H1 (cell line): ENCODE measurements around the gene METTL8. TPM values are rescaled to one million over a fixed set of nuclear protein-coding genes. Genes with fewer than 3 reads are reported as not detected.

Experiments
- CTCF ChIA-PET: fragments of 300-600 bp; sonication (Branson Sonifier 250); formaldehyde crosslinking; loops from one replicate; lab custom pipeline; 2021; ENCODE audit not compliant: partially characterized antibody; lab: Charles Lee
- POLR2A ChIA-PET: fragments of 300-600 bp; sonication (Branson Sonifier 250); formaldehyde crosslinking; loops from one replicate; lab custom pipeline; 2021; ENCODE audit warnings: inconsistent platforms; ENCODE audit not compliant: partially characterized antibody; lab: Charles Lee
- DNase-seq, 2 experiments: peaks; one replicate each; pipeline versions ENCODE4 v3.0.0 to v3.0.0-alpha.2; 2010 to 2022; ENCODE audit warnings: low spot score in 2 of 2, low read depth in 1 of 2, mixed read lengths in 1 of 2
- FAIRE-seq: peaks from 2 replicates; lab custom pipeline; 2011; peaks lifted over from hg19 to GRCh38; lab: Jason Lieb, UNC
- H2AFZ ChIP-seq: 2 replicates; pipeline ENCODE4 v1.8.1; 2012; ENCODE audit warnings: low read length, inconsistent platforms
- H2AK5ac ChIP-seq: 2 replicates; pipeline ENCODE4 v1.6.1; 2013; ENCODE audit warnings: low read depth, low read length
- H2BK120ac ChIP-seq: replicated peaks from 2 replicates; pipeline ENCODE3; 2013; ENCODE audit warnings: low read depth, low read length, inconsistent platforms
- H2BK12ac ChIP-seq: 2 replicates; pipeline ENCODE4 v1.6.1; 2013; ENCODE audit warnings: low read depth, low read length
- H2BK15ac ChIP-seq: 2 replicates; pipeline ENCODE4 v1.6.1; 2013; ENCODE audit warnings: low read length
- H2BK20ac ChIP-seq: 2 replicates; pipeline ENCODE4 v1.6.1; 2013; ENCODE audit warnings: low read length
- H2BK5ac ChIP-seq: 2 replicates; pipeline ENCODE4 v1.6.1; 2013; ENCODE audit warnings: low read depth, low read length
- H3K14ac ChIP-seq: 2 replicates; pipeline ENCODE4 v1.6.1; 2013; ENCODE audit warnings: inconsistent platforms; ENCODE audit not compliant: insufficient read length
- H3K18ac ChIP-seq: 2 replicates; pipeline ENCODE4 v1.6.1; 2013; ENCODE audit warnings: low read length; ENCODE audit errors: extremely low read depth
- H3K23ac ChIP-seq: 2 replicates; pipeline ENCODE4 v1.6.1; 2013; ENCODE audit warnings: inconsistent platforms; ENCODE audit not compliant: insufficient read length
- H3K23me2 ChIP-seq: 2 replicates; pipeline ENCODE4 v1.6.1; 2013; ENCODE audit warnings: low read depth, low read length
- H3K27ac ChIP-seq: 2 replicates; pipeline ENCODE4 v1.6.1; 2011; ENCODE audit warnings: low read depth, low read length, inconsistent platforms
- H3K27me3 ChIP-seq, 4 experiments: replicated peaks in 1 of 4; 1 replicate in 1 of 4; 2 replicates in 3 of 4; pipeline versions ENCODE4 v1.6.1 to v1.8.1; 2011 to 2013; ENCODE audit warnings: low read length in 3 of 4, mild to moderate bottlenecking in 3 of 4, inconsistent platforms in 2 of 4, mixed read lengths in 2 of 4, moderate library complexity in 1 of 4; ENCODE audit not compliant: control insufficient read depth in 3 of 4, insufficient read depth in 3 of 4; ENCODE audit errors: extremely low read depth in 1 of 4
- H3K36me3 ChIP-seq, 4 experiments: 2 replicates each; pipeline versions ENCODE4 v1.6.1 to v1.8.1; 2011 to 2013; ENCODE audit warnings: mild to moderate bottlenecking in 4 of 4, low read length in 3 of 4, moderate library complexity in 2 of 4, control low read depth in 1 of 4, inconsistent platforms in 1 of 4; ENCODE audit not compliant: insufficient read depth in 4 of 4, control insufficient read depth in 2 of 4
- H3K4ac ChIP-seq: replicated peaks from 2 replicates; pipeline ENCODE3; 2013; ENCODE audit warnings: low read length, low read depth, mixed read lengths, inconsistent platforms; ENCODE audit not compliant: insufficient read length
- H3K4me1 ChIP-seq, 4 experiments: replicated peaks in 1 of 4; 1 replicate in 1 of 4; 2 replicates in 3 of 4; pipeline versions ENCODE4 v1.6.1 to v1.8.1; 2011 to 2013; ENCODE audit warnings: low read length in 3 of 4, inconsistent platforms in 2 of 4, mixed read lengths in 1 of 4; ENCODE audit not compliant: insufficient read depth in 4 of 4, control insufficient read depth in 3 of 4
- H3K4me2 ChIP-seq, 2 experiments: 2 replicates each; pipeline versions ENCODE4 v1.6.1 to v1.8.1; 2011 to 2013; ENCODE audit warnings: low read depth in 2 of 2, low read length in 2 of 2, control low read depth in 1 of 2, inconsistent platforms in 1 of 2, mild to moderate bottlenecking in 1 of 2; ENCODE audit not compliant: insufficient read depth in 1 of 2
- H3K4me3 ChIP-seq, 4 experiments: fragments of 200-600, 300-600 bp in 1 of 4; sonication (generic), shearing (Covaris generic), sonication (Bioruptor Twin) in 1 of 4; 2 replicates each; pipeline versions ENCODE4 v1.5.1 to v1.8.1; 2011 to 2016; ENCODE audit warnings: low read length in 4 of 4, low read depth in 3 of 4, control low read depth in 2 of 4, inconsistent platforms in 2 of 4, mild to moderate bottlenecking in 2 of 4, mixed read lengths in 1 of 4, moderate library complexity in 1 of 4; ENCODE audit not compliant: insufficient read depth in 2 of 4; ENCODE audit errors: extremely low read depth in 1 of 4
- H3K56ac ChIP-seq: replicated peaks from 2 replicates; pipeline ENCODE3; 2013; ENCODE audit warnings: low read depth, mild to moderate bottlenecking, mixed read lengths, low read length, inconsistent platforms; ENCODE audit not compliant: insufficient read length
- H3K79me1 ChIP-seq: 2 replicates; pipeline ENCODE4 v1.6.1; 2013; ENCODE audit warnings: low read depth, low read length, control low read depth
- H3K79me2 ChIP-seq, 2 experiments: 2 replicates each; pipeline versions ENCODE4 v1.6.1 to v1.8.1; 2012 to 2013; ENCODE audit warnings: low read length in 2 of 2, mild to moderate bottlenecking in 2 of 2, inconsistent platforms in 1 of 2; ENCODE audit not compliant: insufficient read depth in 2 of 2, control insufficient read depth in 1 of 2
- H3K9ac ChIP-seq, 4 experiments: replicated peaks in 1 of 4; 1 replicate in 1 of 4; 2 replicates in 3 of 4; pipeline versions ENCODE4 v1.6.1 to v1.8.1; 2011 to 2013; ENCODE audit warnings: low read depth in 3 of 4, low read length in 3 of 4, control low read depth in 2 of 4, mild to moderate bottlenecking in 2 of 4, moderate library complexity in 2 of 4, inconsistent platforms in 1 of 4; ENCODE audit errors: extremely low read depth in 1 of 4
- H3K9me3 ChIP-seq, 2 experiments: 2 replicates each; pipeline versions ENCODE4 v1.6.1 to v1.8.1; 2012 to 2013; ENCODE audit warnings: mild to moderate bottlenecking in 2 of 2, moderate library complexity in 2 of 2, control low read depth in 1 of 2, inconsistent platforms in 1 of 2, low read depth in 1 of 2, low read length in 1 of 2, mixed read lengths in 1 of 2; ENCODE audit not compliant: insufficient read depth in 2 of 2
- H4K20me1 ChIP-seq, 2 experiments: replicated peaks in 1 of 2; 2 replicates each; pipeline versions ENCODE3 to v1.8.1; 2011 to 2013; ENCODE audit warnings: inconsistent platforms in 2 of 2, low read length in 2 of 2, mild to moderate bottlenecking in 1 of 2; ENCODE audit not compliant: insufficient read depth in 2 of 2, control insufficient read depth in 1 of 2
- H4K5ac ChIP-seq: 2 replicates; pipeline ENCODE4 v1.6.1; 2013; ENCODE audit warnings: low read length, low read depth, mixed read lengths, inconsistent platforms; ENCODE audit not compliant: insufficient read length
- H4K8ac ChIP-seq: 2 replicates; pipeline ENCODE4 v1.8.0; 2013; ENCODE audit warnings: mild to moderate bottlenecking, moderate library complexity, low read length, inconsistent platforms; ENCODE audit not compliant: insufficient read depth; ENCODE audit errors: extremely low read depth
- H4K91ac ChIP-seq: replicated peaks from 2 replicates; pipeline ENCODE3; 2013; ENCODE audit warnings: low read length, mixed read lengths, inconsistent platforms; ENCODE audit not compliant: insufficient read length
- CBX5 ChIP-seq: fragments of 300-800, 300-1000 bp; sonication (generic); IDR thresholded peaks from 2 replicates; pipeline ENCODE4 v1.7.1; 2016; ENCODE audit warnings: antibody characterized with exemption, low read length, low read depth
- CTBP2 ChIP-seq: IDR thresholded peaks from 2 replicates; pipeline ENCODE4 v1.7.0; 2011; ENCODE audit warnings: borderline replicate concordance, mild to moderate bottlenecking, moderate library complexity, mixed read lengths, low read length; ENCODE audit not compliant: insufficient read depth, insufficient read length
- EZH2 ChIP-seq: fragments of 200-600 bp; sonication (generic); IDR thresholded peaks from 2 replicates; pipeline ENCODE4 v1.7.1; 2012; ENCODE audit warnings: low read depth, mild to moderate bottlenecking, moderate library complexity, low read length, inconsistent platforms; ENCODE audit not compliant: severe bottlenecking
- HDAC2 ChIP-seq, 2 experiments: fragments of 300-600 bp in 1 of 2; sonication (generic) in 1 of 2; IDR thresholded peaks; 2 replicates each; pipeline ENCODE4 v1.6.1; 2011 to 2012; ENCODE audit warnings: low read depth in 2 of 2, low read length in 2 of 2, mild to moderate bottlenecking in 2 of 2, moderate library complexity in 2 of 2, borderline replicate concordance in 1 of 2, inconsistent platforms in 1 of 2
- HDAC6 ChIP-seq: IDR thresholded peaks from one replicate; pipeline ENCODE4 v1.7.1; 2012; ENCODE audit warnings: low read depth, mild to moderate bottlenecking, inconsistent platforms, low read length, moderate library complexity
- POLR2A ChIP-seq, 2 experiments: IDR thresholded peaks; 1 replicate in 1 of 2; 2 replicates in 1 of 2; pipeline ENCODE4 v1.6.1; 2011; ENCODE audit warnings: low read depth in 2 of 2, low read length in 2 of 2, mild to moderate bottlenecking in 2 of 2; ENCODE audit errors: control extremely low read depth in 1 of 2
- POLR2AphosphoS5 ChIP-seq: IDR thresholded peaks from 2 replicates; pipeline ENCODE4 v1.6.1; 2011; ENCODE audit warnings: low read depth, low read length
- WGBS, 2 experiments: shearing (Covaris generic) in 1 of 2; methylation state at CpG; one replicate each; pipeline versions ENCODE4 v1.1.6 to v1.1.7; 2013 to 2015; ENCODE audit warnings: low lambda C conversion rate in 2 of 2, mixed read lengths in 2 of 2, inconsistent platforms in 1 of 2, low coverage in 1 of 2, missing lambda C conversion rate in 1 of 2; ENCODE audit not compliant: insufficient replicate concordance in 2 of 2, insufficient coverage in 1 of 2, insufficient read length in 1 of 2; ENCODE audit errors: extremely low coverage in 1 of 2, missing lambda C conversion rate in 1 of 2; 5-methylcytosine and 5-hydroxymethylcytosine counted together
- polyA plus RNA-seq, 7 experiments: library from polyadenylated mRNA; depleted of rRNA in 3 of 7; stranded (reverse) in 5 of 7; unstranded in 2 of 7; fragments of >200 nt in 5 of 7; fragments of 200-250 nt in 2 of 7; gene quantifications; 1 replicate in 5 of 7; 2 replicates in 1 of 7; 4 replicates in 1 of 7; pipeline versions ENCODE4 v1.2.1 to v1.2.3, GENCODE V29; 2011 to 2013; ENCODE audit warnings: missing spikeins in 2 of 7, mixed read lengths in 2 of 7
- total RNA-seq: library from RNA; stranded (reverse); fragmentation: NEBNext Ultra II Directional; extraction: Animal tissue kit (Norgen Biotek cat#: 25700); gene quantifications from 2 replicates; pipeline ENCODE4 v1.2.1, GENCODE V29; 2021
- TF ChIP-seq, protein P1 (sequence below): IDR thresholded peaks from 2 replicates; pipeline ENCODE4 v1.6.1; 2012; ENCODE audit warnings: inconsistent platforms
- TF ChIP-seq, protein P2 (sequence below), 3 experiments: IDR thresholded peaks; 1 replicate in 2 of 3; 2 replicates in 1 of 3; pipeline versions ENCODE4 v1.5.1 to v1.6.1; 2011; ENCODE audit warnings: low read length in 3 of 3, mild to moderate bottlenecking in 3 of 3, inconsistent platforms in 2 of 3, low read depth in 1 of 3, moderate library complexity in 1 of 3; ENCODE audit not compliant: insufficient read depth in 1 of 3; ENCODE audit errors: control extremely low read depth in 1 of 3
- TF ChIP-seq, protein P3 (sequence below): IDR thresholded peaks from 2 replicates; pipeline ENCODE4 v1.6.1; 2011; ENCODE audit warnings: low read depth, mild to moderate bottlenecking, low read length; ENCODE audit not compliant: insufficient read depth

The METTL8 gene
- total and polyA plus RNA-seq, 2 of the 8 experiments (the other 6 are each of a cell fraction or from before 2014, with no cell fraction given): 17.6 to 79.7 TPM

DNA sequence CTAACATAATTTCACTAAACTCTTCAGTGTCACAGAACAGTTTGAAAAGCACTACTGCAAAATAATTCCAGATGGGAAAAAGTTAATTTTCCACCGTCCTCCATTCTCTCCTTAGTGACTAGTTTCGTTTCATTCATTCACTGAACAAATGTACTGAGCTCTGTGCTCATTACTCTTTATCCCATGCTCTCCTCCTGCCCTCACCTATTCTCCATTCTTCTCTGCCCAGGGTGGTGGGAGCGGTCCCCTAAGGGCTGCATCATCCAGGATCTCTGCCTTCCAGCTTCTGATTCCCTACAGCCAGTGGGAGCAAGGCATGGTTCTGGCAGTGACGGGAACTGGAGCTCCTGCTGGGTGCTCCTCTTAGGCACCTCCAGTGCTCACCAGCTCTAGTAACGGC is 139.2 kb downstream of the METTL8 start:
- Histone ChIP-seq H4K8ac (no peak overlapping the region), H3K79me1 (no peaks in the 10 kb centered on the region), H3K36me3 (no peaks in the 10 kb centered on the region), H2BK15ac (no peak overlapping the region), H4K20me1 (no peaks in the 10 kb centered on the region), H3K4me2 (no peak overlapping the region), H2BK120ac (no peak overlapping the region), H3K4me1 (no peaks in the 10 kb centered on the region; a peak in 1 of 7 replicates), H2BK5ac (no peak overlapping the region), H3K4ac (no peak overlapping the region), H4K5ac (no peak overlapping the region), H4K91ac (no peak overlapping the region), H3K9ac (no peak overlapping the region), H3K27ac (no peak overlapping the region), H3K79me2 (no peaks in the 10 kb centered on the region), H3K18ac (no peak overlapping the region), H3K56ac (no peak overlapping the region), H3K23me2 (no peaks in the 10 kb centered on the region), H2AFZ (no peak overlapping the region), H3K4me3 (no peak overlapping the region), H2BK12ac (no peak overlapping the region), H3K27me3 (no peaks in the 10 kb centered on the region), H2AK5ac (0 out of 2 replicates have a peak overlapping the region, but pooled peaks have one; percentile 53), H2BK20ac (0 out of 2 replicates have a peak overlapping the region, but pooled peaks have one; percentile 34), H3K23ac (no peak overlapping the region), H3K14ac (no peak overlapping the region), H3K9me3 (no peaks in the 10 kb centered on the region)
- 83% methylated on average over 5 of the region's 5 CpGs; no CpG with 5 or more reads in 1 of the 2 experiments for WGBS, 2 experiments
- FAIRE-seq (no peak), DNase-seq (no peak)
- CTCF ChIA-PET: interaction anchor here (0.8 kb wide), 1 partner anchor 24 kb away, joined by 3 read pairs; no protein-coding TSS in a partner anchor
- POLR2A ChIA-PET: no interaction called here
- TF ChIP-seq CBX5: no peak
- no peak for TF ChIP-seq POLR2A (IDR thresholded peaks at IDR 0.05; ENCODE audit: control extremely low read depth in 1 of 2, low read depth in 2 of 2, low read length in 2 of 2)
- TF ChIP-seq CTBP2: no peak
- TF ChIP-seq, protein P1, sequence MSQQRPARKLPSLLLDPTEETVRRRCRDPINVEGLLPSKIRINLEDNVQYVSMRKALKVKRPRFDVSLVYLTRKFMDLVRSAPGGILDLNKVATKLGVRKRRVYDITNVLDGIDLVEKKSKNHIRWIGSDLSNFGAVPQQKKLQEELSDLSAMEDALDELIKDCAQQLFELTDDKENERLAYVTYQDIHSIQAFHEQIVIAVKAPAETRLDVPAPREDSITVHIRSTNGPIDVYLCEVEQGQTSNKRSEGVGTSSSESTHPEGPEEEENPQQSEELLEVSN: no peak
- no peak for TF ChIP-seq POLR2AphosphoS5
- TF ChIP-seq, protein P2, sequence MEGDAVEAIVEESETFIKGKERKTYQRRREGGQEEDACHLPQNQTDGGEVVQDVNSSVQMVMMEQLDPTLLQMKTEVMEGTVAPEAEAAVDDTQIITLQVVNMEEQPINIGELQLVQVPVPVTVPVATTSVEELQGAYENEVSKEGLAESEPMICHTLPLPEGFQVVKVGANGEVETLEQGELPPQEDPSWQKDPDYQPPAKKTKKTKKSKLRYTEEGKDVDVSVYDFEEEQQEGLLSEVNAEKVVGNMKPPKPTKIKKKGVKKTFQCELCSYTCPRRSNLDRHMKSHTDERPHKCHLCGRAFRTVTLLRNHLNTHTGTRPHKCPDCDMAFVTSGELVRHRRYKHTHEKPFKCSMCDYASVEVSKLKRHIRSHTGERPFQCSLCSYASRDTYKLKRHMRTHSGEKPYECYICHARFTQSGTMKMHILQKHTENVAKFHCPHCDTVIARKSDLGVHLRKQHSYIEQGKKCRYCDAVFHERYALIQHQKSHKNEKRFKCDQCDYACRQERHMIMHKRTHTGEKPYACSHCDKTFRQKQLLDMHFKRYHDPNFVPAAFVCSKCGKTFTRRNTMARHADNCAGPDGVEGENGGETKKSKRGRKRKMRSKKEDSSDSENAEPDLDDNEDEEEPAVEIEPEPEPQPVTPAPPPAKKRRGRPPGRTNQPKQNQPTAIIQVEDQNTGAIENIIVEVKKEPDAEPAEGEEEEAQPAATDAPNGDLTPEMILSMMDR (IDR thresholded peaks at IDR 0.05; ENCODE audit: control extremely low read depth in 1 of 3, insufficient read depth in 1 of 3, low read depth in 1 of 3, low read length in 3 of 3): no peak
- TF ChIP-seq HDAC6: no peak
- no peak for TF ChIP-seq EZH2
- TF ChIP-seq, protein P3, sequence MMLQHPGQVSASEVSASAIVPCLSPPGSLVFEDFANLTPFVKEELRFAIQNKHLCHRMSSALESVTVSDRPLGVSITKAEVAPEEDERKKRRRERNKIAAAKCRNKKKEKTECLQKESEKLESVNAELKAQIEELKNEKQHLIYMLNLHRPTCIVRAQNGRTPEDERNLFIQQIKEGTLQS: no peak
- TF ChIP-seq HDAC2 (IDR thresholded peaks at IDR 0.05; ENCODE audit: borderline replicate concordance in 1 of 2, low read depth in 2 of 2, low read length in 2 of 2): no peak
